HG03103 (cell line): ENCODE measurements around the gene PRCP.
"Not testable (repeated sequence)": the region's sequence is repeated elsewhere in the genome, so short reads cannot be mapped to it uniquely, and the experiment has no call there.

Experiments
- ATAC-seq: cut with Tn5 transposase; IDR thresholded peaks from one replicate; pipeline ENCODE4 v1.9.1; 2021; ENCODE audit warnings: low read depth; ENCODE audit not compliant: unreplicated experiment

PRCP gene

GRCh38 chr11:82873919-82874333 is 26.3 kb downstream of the PRCP start:
- no peak for ATAC-seq

GRCh38 chr11:82872377-82873150 is 27.7 kb downstream of the PRCP start:
- no peak for ATAC-seq

GRCh38 chr11:82871646-82872045 is 28.6 kb downstream of the PRCP start:
- ATAC-seq = no peak

- no peak for ATAC-seq
Measured at GRCh38 chr11:82869657-82870056, 30.6 kb downstream of the PRCP start.

- no peak for ATAC-seq
Measured at GRCh38 chr11:82867495-82868082, 32.6 kb downstream of the PRCP start.

- no peak for ATAC-seq
Measured at GRCh38 chr11:82865841-82866240, 34.4 kb downstream of the PRCP start.

- no peak for ATAC-seq
Measured at GRCh38 chr11:82864268-82864667, 36.0 kb downstream of the PRCP start.

GRCh38 chr11:82863209-82863608 is 37.0 kb downstream of the PRCP start:
- ATAC-seq = no peak

- no peak for ATAC-seq
Measured at GRCh38 chr11:82862379-82862778, 37.9 kb downstream of the PRCP start.

- no peak for ATAC-seq
Measured at GRCh38 chr11:82859750-82860149, 40.5 kb downstream of the PRCP start.

- ATAC-seq = no peak
Measured at GRCh38 chr11:82858556-82859091, 41.6 kb downstream of the PRCP start.

- ATAC-seq = no peak
Measured at GRCh38 chr11:82858133-82858532, 42.1 kb downstream of the PRCP start.

GRCh38 chr11:82857145-82857544 is 43.1 kb downstream of the PRCP start:
- no peak for ATAC-seq

GRCh38 chr11:82855616-82856015 is 44.6 kb downstream of the PRCP start:
- ATAC-seq = no peak

GRCh38 chr11:82854916-82855315 is 45.3 kb downstream of the PRCP start:
- ATAC-seq = not testable (repeated sequence)

- ATAC-seq = no peak
Measured at GRCh38 chr11:82854242-82854641, 46.0 kb downstream of the PRCP start.

GRCh38 chr11:82848829-82849228 is 51.4 kb downstream of the PRCP start:
- ATAC-seq = no peak

- no peak for ATAC-seq
Measured at GRCh38 chr11:82845356-82846353, 54.6 kb downstream of the PRCP start.

GRCh38 chr11:82843057-82843795 is 57.0 kb downstream of the PRCP start:
- no peak for ATAC-seq

GRCh38 chr11:82842019-82842418 is 58.2 kb downstream of the PRCP start:
- no peak for ATAC-seq
